ENCODE measurements around the gene SPDYE6. TPM values are rescaled to one million over a fixed set of nuclear protein-coding genes. Genes with fewer than 3 reads are reported as not detected.
"Not testable (repeated sequence)": the region's sequence is repeated elsewhere in the genome, so short reads cannot be mapped to it uniquely, and the experiment has no call there.

SPDYE6 gene
- total and polyA plus RNA-seq, 2 donors (not counting 1 experiment from before 2014, with no cell fraction given) = not detected

DNA sequence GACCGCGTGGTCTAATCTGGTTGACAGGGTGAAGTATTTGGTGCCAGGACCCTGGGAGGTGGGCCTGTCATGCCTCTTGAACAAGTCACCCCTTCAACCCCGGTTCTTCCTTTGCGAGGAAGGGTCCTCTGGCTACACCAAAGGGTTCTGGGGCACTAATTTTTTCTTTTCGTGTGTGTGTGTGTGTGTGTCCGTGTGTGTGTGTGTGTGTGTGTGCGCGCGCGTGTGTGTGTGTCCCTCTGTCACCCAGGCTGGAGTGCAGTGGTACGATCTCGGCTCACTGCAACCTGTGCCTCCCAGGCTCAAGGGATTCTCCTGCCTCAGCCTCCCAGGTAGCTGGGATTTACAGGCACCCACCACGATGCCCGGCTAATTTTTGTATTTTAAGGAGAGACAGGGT is 54.9 kb downstream of the SPDYE6 start:
- POLR2A ChIA-PET = interaction anchor here (10.7 kb wide), 1 partner anchor 12 kb away, joined by 126 read pairs; the partner anchor contains the start of gene SH2B2
- not testable (repeated sequence) for H3K27ac ChIP-seq (ENCODE audit: low read length in 2 of 2)
- peaks cover 67% of the 10 kb centered on the region for H3K4me1 Mint-ChIP-seq

DNA sequence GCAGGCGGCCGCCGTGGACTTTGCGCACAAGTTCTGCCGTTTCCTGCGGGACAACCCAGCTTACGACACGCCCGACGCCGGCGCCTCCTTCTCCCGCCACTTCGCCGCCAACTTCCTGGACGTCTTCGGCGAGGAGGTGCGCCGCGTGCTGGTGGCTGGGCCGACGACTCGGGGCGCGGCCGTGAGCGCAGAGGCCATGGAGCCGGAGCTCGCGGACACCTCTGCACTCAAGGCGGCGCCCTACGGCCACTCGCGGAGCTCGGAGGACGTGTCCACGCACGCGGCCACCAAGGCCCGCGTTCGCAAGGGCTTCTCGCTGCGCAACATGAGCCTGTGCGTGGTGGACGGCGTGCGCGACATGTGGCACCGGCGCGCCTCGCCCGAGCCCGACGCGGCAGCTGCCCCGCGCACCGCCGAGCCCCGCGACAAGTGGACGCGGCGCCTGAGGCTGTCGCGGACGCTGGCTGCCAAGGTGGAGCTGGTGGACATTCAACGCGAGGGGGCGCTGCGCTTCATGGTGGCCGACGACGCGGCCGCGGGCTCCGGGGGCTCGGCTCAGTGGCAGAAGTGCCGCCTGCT is 55.5 kb downstream of the SPDYE6 start:
- DNase-seq (no peak), ATAC-seq (ENCODE audit: low read depth) (no peak)
- WGBS (ENCODE audit: insufficient coverage) = 91% methylated on average over 83 of the region's 84 CpGs
- H3K9ac ChIP-seq (ENCODE audit: low read length) = no peak overlapping the region
- no peaks in the 10 kb centered on the region for H3K27me3 ChIP-seq (replicated peaks in 1 of 4; ENCODE audit: control extremely low read depth in 1 of 4, control insufficient read depth in 3 of 4, insufficient read depth in 4 of 4, low read length in 3 of 4)
- no peak overlapping the region for H3K4me2 ChIP-seq (replicated peaks; ENCODE audit: low read depth, low read length, poor library complexity, severe bottlenecking)
- Mint-ChIP-seq H3K27ac (no peak overlapping the region), H3K9me3 (ENCODE audit: insufficient read depth) (no peaks in the 10 kb centered on the region), H3K4me1 (peaks cover 69% of the 10 kb centered on the region), H3K4me3 (no peak overlapping the region), H3K27me3 (no peaks in the 10 kb centered on the region)
- H3K4me1 ChIP-seq (ENCODE audit: control insufficient read depth in 2 of 2, insufficient read depth in 2 of 2, low read length in 2 of 2) = peaks cover 38 to 54% of the 10 kb centered on the region in 2 donors
- H3K79me2 ChIP-seq (ENCODE audit: control insufficient read depth, insufficient read depth, low read length) = peaks cover 89% of the 10 kb centered on the region
- H3K4me3 ChIP-seq (ENCODE audit: control extremely low read depth in 1 of 5, extremely low read depth in 1 of 5, insufficient read depth in 1 of 5, low read depth in 2 of 5, low read length in 4 of 5) = no peak overlapping the region
- intact Hi-C loops (cut with micrococcal nuclease) = loop anchor here (10.0 kb wide), 1 partner anchor 124 kb away; no protein-coding TSS in a partner anchor
- H2AFZ ChIP-seq (ENCODE audit: insufficient read depth, low read depth, low read length, poor library complexity, severe bottlenecking) = no peak overlapping the region
- H4K20me1 ChIP-seq (ENCODE audit: control insufficient read depth, insufficient read depth, low read length, poor library complexity, severe bottlenecking) = peaks cover 62% of the 10 kb centered on the region
- peaks cover 0 to 49% of the 10 kb centered on the region in 2 experiments for H3K36me3 ChIP-seq (replicated peaks in 1 of 2; ENCODE audit: control extremely low read depth in 1 of 2, control insufficient read depth in 1 of 2, extremely low read depth in 1 of 2, insufficient read depth in 2 of 2, low read length in 1 of 2)
- no peak overlapping the region for H3K27ac ChIP-seq (ENCODE audit: low read length in 2 of 2)
- H3K9me3 ChIP-seq (ENCODE audit: control extremely low read depth in 1 of 3, control insufficient read depth in 2 of 3, insufficient read depth in 1 of 3, low read length in 2 of 3) = peaks cover 0 to 7% (median 0%) of the 10 kb centered on the region in 3 donors
- CTCF ChIA-PET = interaction anchor here (7.4 kb wide), 1 partner anchor 11 kb away, joined by 75 read pairs; the partner anchor contains the start of gene SH2B2
- POLR2A ChIA-PET = interaction anchor here (10.7 kb wide), 1 partner anchor 12 kb away, joined by 126 read pairs; the partner anchor contains the start of gene SH2B2
- TF ChIP-seq, protein P1, sequence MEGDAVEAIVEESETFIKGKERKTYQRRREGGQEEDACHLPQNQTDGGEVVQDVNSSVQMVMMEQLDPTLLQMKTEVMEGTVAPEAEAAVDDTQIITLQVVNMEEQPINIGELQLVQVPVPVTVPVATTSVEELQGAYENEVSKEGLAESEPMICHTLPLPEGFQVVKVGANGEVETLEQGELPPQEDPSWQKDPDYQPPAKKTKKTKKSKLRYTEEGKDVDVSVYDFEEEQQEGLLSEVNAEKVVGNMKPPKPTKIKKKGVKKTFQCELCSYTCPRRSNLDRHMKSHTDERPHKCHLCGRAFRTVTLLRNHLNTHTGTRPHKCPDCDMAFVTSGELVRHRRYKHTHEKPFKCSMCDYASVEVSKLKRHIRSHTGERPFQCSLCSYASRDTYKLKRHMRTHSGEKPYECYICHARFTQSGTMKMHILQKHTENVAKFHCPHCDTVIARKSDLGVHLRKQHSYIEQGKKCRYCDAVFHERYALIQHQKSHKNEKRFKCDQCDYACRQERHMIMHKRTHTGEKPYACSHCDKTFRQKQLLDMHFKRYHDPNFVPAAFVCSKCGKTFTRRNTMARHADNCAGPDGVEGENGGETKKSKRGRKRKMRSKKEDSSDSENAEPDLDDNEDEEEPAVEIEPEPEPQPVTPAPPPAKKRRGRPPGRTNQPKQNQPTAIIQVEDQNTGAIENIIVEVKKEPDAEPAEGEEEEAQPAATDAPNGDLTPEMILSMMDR (IDR thresholded peaks at IDR 0.05) = no peak
- TF ChIP-seq EZH2 (IDR thresholded peaks at IDR 0.05; ENCODE audit: borderline replicate concordance, insufficient read depth, low read depth, low read length, poor library complexity, severe bottlenecking) = no peak

More for the DNA sequence above, 54.9 kb downstream of the SPDYE6 start:
- Histone ChIP-seq H4K20me1 (ENCODE audit: control insufficient read depth, insufficient read depth, low read length, poor library complexity, severe bottlenecking) (peaks cover 56% of the 10 kb centered on the region), H3K79me2 (ENCODE audit: control insufficient read depth, insufficient read depth, low read length) (peaks cover 85% of the 10 kb centered on the region), H3K36me3 (replicated peaks in 1 of 2; ENCODE audit: control extremely low read depth in 1 of 2, control insufficient read depth in 1 of 2, extremely low read depth in 1 of 2, insufficient read depth in 2 of 2, low read length in 1 of 2) (peaks cover 0 to 42% of the 10 kb centered on the region in 2 experiments), H3K4me1 (ENCODE audit: control insufficient read depth in 2 of 2, insufficient read depth in 2 of 2, low read length in 2 of 2) (peaks cover 40 to 55% of the 10 kb centered on the region in 2 donors)
- ATAC-seq (ENCODE audit: low read depth); H3K9me3 ChIP-seq (ENCODE audit: control extremely low read depth in 1 of 3, control insufficient read depth in 2 of 3, insufficient read depth in 1 of 3, low read length in 2 of 3); H3K9ac ChIP-seq (ENCODE audit: low read length); H3K4me2 ChIP-seq (replicated peaks; ENCODE audit: low read depth, low read length, poor library complexity, severe bottlenecking); H3K9me3 Mint-ChIP-seq (ENCODE audit: insufficient read depth); H3K4me3 ChIP-seq (ENCODE audit: control extremely low read depth in 1 of 5, extremely low read depth in 1 of 5, insufficient read depth in 1 of 5, low read depth in 2 of 5, low read length in 4 of 5); H2AFZ ChIP-seq (ENCODE audit: insufficient read depth, low read depth, low read length, poor library complexity, severe bottlenecking); H3K27me3 Mint-ChIP-seq; DNase-seq; H3K27me3 ChIP-seq (replicated peaks in 1 of 4; ENCODE audit: control extremely low read depth in 1 of 4, control insufficient read depth in 3 of 4, insufficient read depth in 4 of 4, low read length in 3 of 4); H3K4me3 Mint-ChIP-seq: not testable (repeated sequence)
- intact Hi-C loops (cut with micrococcal nuclease) = loop anchor here (10.0 kb wide), 1 partner anchor 123 kb away; no protein-coding TSS in a partner anchor
- CTCF ChIA-PET = interaction anchor here (7.4 kb wide), 1 partner anchor 12 kb away, joined by 75 read pairs; the partner anchor contains the start of gene SH2B2
- H3K27ac Mint-ChIP-seq = peak overlapping the region; percentile 81
- WGBS (ENCODE audit: insufficient coverage) = 97% methylated on average over 13 of the region's 14 CpGs

All from B cell (primary cell).